ENCODE measurements around the gene PIGO. TPM values are rescaled to one million over a fixed set of nuclear protein-coding genes. Genes with fewer than 3 reads are reported as not detected.
A peak's percentile ranks its signal among the peaks of the same experiment; 100 is the strongest.

The PIGO gene
- total RNA-seq, 1 donor from 2014 or later: 25.7 TPM

DNA sequence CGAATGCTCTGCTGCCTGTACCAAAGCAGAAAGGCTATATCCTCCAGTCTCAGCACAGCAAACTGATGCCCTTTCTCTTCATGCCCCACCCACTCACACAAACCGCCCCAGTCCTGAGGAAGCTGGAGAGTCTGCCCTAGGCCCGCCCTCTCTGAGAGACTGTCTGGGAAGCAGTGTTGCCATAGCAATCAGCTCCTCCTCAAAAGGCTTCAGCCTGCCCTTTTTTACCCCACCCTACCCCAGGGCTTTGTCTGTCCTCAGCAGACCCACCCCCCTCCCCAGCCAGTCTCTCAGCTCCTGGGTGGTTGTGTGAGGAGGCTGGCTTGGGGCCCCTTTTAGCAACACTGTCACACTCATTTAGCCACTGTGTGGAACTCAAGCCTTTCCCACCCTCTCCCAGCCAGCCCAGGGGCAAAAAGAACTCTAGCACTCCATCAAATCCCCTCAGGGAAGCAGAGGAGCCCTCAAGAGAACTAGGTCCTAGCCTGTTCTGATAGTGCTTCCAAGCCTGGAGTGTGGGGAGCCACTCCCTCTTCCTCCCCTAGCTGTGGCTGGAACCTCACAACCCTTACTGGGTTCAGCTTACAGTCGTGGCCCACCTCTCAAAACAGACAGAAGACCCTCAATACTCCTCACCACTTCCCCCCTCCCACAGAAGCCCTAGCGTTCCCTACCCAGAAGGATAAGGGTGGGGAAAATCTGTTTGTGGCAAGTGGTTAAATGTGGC is 17.9 kb upstream of the PIGO start:
- H3K27ac Mint-ChIP-seq (ENCODE audit: unreplicated experiment): peak overlapping the region; percentile 94
- peak overlapping the region; percentile 98 for H3K4me3 Mint-ChIP-seq (ENCODE audit: unreplicated experiment)
- no peak for DNase-seq (ENCODE audit: low spot score)
- no peaks in the 10 kb centered on the region for H3K27me3 Mint-ChIP-seq (ENCODE audit: low read depth)
- peaks cover 59% of the 10 kb centered on the region for H3K4me1 Mint-ChIP-seq (ENCODE audit: low read depth)
- H3K36me3 Mint-ChIP-seq (ENCODE audit: low read depth): no peaks in the 10 kb centered on the region
- TF ChIP-seq, protein P1, sequence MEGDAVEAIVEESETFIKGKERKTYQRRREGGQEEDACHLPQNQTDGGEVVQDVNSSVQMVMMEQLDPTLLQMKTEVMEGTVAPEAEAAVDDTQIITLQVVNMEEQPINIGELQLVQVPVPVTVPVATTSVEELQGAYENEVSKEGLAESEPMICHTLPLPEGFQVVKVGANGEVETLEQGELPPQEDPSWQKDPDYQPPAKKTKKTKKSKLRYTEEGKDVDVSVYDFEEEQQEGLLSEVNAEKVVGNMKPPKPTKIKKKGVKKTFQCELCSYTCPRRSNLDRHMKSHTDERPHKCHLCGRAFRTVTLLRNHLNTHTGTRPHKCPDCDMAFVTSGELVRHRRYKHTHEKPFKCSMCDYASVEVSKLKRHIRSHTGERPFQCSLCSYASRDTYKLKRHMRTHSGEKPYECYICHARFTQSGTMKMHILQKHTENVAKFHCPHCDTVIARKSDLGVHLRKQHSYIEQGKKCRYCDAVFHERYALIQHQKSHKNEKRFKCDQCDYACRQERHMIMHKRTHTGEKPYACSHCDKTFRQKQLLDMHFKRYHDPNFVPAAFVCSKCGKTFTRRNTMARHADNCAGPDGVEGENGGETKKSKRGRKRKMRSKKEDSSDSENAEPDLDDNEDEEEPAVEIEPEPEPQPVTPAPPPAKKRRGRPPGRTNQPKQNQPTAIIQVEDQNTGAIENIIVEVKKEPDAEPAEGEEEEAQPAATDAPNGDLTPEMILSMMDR (IDR thresholded peaks at IDR 0.05): no peak
- H3K9me3 Mint-ChIP-seq (ENCODE audit: low read depth): no peaks in the 10 kb centered on the region

DNA sequence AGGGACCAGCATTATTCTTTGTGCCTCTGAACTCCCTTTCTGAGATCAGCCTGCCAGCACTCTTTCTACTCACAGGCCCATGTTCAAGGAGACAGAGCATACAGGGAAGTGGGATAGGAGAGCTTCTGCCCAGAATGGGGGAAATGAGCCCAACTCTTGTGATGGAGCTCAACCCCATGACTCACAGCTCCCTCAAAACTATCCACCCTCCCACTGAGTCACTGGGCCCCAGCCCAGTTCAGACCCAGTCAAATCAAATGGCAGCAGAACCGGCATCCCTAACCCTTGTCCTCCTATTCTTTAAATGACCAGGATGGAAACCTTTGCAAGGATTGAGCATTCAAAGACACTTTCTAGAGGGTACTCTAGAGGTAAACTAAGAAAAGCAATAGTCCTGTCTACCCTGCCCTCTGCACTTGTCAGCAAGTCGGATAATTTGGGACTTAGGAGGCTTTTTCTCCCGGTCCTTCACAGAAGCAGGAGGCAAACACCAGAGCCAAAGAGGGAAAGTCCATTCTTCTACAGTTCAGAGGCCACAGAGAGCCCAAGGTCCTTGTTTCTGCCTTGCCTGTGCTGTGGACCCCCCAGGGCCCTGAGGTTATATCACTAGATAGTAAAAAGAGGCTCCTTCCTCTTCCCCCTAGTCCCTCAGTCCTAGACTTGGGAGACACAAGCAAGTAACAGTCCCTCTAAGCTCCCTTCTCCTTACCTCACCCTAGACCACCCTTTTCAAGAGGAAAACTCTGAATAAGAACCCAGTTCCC is 16.0 kb upstream of the PIGO start:
- TF ChIP-seq, protein P1 (IDR thresholded peaks at IDR 0.05): no peak
- H3K9me3 Mint-ChIP-seq (ENCODE audit: low read depth): no peaks in the 10 kb centered on the region
- H3K4me3 Mint-ChIP-seq (ENCODE audit: unreplicated experiment): peak overlapping the region; percentile 86
- peak overlapping the region; percentile 96 for H3K27ac Mint-ChIP-seq (ENCODE audit: unreplicated experiment)
- no peak for DNase-seq (ENCODE audit: low spot score)
- H3K4me1 Mint-ChIP-seq (ENCODE audit: low read depth): peaks cover 65% of the 10 kb centered on the region
- peaks cover 4% of the 10 kb centered on the region for H3K36me3 Mint-ChIP-seq (ENCODE audit: low read depth)
- H3K27me3 Mint-ChIP-seq (ENCODE audit: low read depth): no peaks in the 10 kb centered on the region

DNA sequence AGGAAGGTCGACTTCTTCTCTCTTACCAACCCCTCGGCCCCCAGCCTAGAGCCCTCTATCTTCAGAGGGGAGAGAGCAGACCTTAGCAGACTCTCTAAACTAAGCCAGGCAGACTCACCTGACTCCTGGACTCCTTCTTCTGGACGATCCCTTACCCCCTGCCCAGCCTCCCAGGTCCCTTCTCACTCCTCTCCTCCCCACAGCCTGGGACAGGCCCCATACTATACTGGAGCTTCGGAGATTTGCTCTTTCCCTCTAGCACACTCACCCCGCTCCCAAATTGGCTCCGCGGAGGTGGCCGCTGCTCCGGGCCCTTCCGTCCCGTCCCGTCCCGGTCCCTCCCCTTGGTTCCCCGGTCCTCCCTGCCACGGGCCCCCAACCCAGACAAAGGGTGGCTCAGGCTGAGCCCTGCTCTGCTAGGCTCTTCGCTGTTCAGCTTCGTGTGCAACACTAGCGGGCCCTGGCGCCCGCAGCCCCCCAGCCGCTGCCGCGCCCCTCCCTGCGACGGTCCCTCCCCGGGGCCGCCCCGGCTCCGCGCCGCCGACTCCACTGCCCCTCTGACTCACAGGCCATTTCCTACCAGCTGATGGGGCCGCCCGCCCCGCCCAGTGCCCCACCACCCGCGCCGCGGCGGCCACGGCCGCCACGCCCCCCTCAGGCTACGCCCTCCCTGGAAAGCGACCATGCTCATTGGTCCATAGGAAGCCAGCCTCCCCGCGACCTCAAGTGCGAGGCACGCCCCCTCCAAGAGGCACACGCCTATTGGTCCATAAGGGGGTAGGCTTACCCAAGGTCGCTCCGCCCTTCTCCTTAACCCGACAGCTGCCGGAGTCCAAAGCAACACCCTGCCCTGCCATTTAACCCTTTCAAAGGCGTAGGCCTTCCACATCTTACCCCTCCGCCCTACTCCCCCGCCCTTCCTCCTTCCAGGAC is 14.9 kb upstream of the PIGO start:
- H3K4me3 Mint-ChIP-seq (ENCODE audit: unreplicated experiment): peak overlapping the region; percentile 86
- TF ChIP-seq, protein P1 (IDR thresholded peaks at IDR 0.05): peak; percentile 13
- peak overlapping the region; percentile 96 for H3K27ac Mint-ChIP-seq (ENCODE audit: unreplicated experiment)
- DNase-seq (ENCODE audit: low spot score): peak; percentile 99
- H3K36me3 Mint-ChIP-seq (ENCODE audit: low read depth): peaks cover 4% of the 10 kb centered on the region
- H3K27me3 Mint-ChIP-seq (ENCODE audit: low read depth): no peaks in the 10 kb centered on the region
- peaks cover 54% of the 10 kb centered on the region for H3K4me1 Mint-ChIP-seq (ENCODE audit: low read depth)
- no peaks in the 10 kb centered on the region for H3K9me3 Mint-ChIP-seq (ENCODE audit: low read depth)

DNA sequence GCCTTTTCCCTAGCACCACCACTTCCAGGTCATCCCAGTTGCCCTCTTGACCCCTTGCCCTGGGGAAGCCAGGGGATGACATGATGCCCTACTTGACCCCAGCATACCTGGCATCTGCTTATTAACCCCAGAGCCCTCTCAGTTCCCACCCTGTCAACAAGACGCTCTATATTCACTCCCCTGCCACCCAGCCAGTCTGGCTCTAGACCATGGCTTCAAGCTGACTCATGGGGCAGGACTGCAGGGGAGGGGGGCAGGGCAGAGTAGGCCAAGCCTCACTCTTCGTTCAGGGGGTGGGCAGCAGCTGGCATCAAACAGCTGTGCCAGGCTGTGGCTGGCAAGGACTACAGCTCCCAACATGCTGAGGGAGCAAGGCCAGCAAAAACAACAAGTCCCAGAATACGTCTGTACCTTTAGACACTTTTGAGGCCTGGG is 14.0 kb upstream of the PIGO start:
- Mint-ChIP-seq H3K27me3 (ENCODE audit: low read depth) (no peaks in the 10 kb centered on the region), H3K27ac (ENCODE audit: unreplicated experiment) (peak overlapping the region; percentile 96), H3K4me3 (ENCODE audit: unreplicated experiment) (peak overlapping the region; percentile 86), H3K9me3 (ENCODE audit: low read depth) (no peaks in the 10 kb centered on the region), H3K36me3 (ENCODE audit: low read depth) (peaks cover 12% of the 10 kb centered on the region), H3K4me1 (ENCODE audit: low read depth) (peaks cover 54% of the 10 kb centered on the region)
- TF ChIP-seq, protein P1 (IDR thresholded peaks at IDR 0.05): no peak
- no peak for DNase-seq (ENCODE audit: low spot score)
